T follicular helper cell (primary cell): Measurements from ENCODE around the gene CALR3.
"Not testable (repeated sequence)": the region's sequence is repeated elsewhere in the genome, so short reads cannot be mapped to it uniquely, and the experiment has no call there.

Experiments
- DNase-seq: peaks from one replicate; pipeline ENCODE4 v3.0.0-alpha.2; 2020; ENCODE audit warnings: low read depth

The CALR3 gene

GRCh38 chr19:16457954-16458331 is 38.0 kb downstream of the CALR3 start:
- DNase-seq, result no peak

- no peak for DNase-seq
These were observed 38.6 kb downstream of the CALR3 start for GRCh38 chr19:16457195-16457953.

- DNase-seq, result no peak
These were observed 39.2 kb downstream of the CALR3 start for GRCh38 chr19:16456652-16457194.

DNA sequence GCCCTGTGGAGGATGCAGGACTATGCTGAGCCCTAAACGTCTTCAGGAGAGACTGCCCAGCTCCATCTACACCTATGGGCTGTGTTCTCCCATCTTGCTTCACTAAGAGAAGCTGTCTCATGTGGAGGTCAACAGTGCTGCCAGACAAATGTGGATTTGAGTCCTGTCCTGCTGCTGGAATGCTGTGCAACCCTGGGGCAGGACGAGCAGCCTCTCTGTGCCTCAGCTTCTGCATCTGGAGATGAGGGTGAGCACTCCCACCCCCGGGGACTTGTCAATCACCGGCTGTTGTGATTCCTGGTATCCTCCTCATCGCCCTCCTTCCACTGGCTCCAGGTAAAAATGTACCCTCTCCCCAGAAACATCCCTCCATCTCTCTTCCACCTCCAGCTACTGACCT is 40.5 kb downstream of the CALR3 start:
- DNase-seq, result no peak

GRCh38 chr19:16454351-16454918 is 41.5 kb downstream of the CALR3 start:
- no peak for DNase-seq

DNA sequence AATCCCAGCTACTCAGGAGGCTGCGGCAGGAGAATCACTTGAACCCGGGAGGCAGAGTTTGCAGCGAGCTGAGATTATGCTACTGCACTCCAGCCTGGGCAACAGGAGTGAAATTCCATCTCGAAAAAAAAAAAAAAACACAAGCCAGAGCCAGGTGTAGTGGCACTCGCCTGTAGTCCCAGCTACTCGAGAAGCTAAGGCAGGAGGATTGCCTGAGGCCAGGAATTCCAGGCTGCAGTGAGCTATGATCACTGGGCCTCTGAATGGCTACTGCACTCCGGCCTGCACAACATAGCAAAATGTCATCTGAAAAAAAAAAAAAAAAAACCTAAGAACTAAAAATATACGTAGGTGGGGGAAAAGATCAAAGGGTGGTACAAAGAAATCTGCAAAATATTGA is 43.6 kb downstream of the CALR3 start:
- DNase-seq, result no peak

DNA sequence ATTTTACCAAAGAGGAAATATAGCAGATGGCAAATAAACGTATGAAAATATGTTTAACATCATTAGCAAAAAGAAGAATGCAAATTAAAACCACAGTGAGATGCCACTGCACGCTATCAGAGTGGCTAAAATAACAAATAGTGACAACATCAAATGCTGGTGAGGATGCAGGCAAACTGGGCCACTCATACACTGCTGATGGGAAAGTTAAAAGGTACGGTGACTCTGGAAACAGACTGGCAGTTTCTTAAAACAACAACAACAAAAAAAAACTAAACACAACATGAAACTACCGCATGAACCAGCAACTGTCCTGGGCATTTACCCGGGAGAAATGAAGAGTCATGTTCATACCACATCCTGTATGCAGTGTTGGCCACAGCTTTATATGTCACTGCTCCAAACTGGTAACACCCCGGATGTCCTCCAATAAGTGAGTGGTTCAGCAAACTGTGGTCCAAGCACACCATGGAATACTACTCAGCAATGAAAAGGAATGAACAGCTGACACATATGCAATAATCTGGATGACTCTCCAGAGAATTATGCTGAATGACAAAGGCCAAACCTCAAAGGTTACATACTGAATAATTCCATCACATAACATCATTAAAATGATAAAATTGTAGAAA is 46.5 kb downstream of the CALR3 start:
- DNase-seq, result no peak

DNA sequence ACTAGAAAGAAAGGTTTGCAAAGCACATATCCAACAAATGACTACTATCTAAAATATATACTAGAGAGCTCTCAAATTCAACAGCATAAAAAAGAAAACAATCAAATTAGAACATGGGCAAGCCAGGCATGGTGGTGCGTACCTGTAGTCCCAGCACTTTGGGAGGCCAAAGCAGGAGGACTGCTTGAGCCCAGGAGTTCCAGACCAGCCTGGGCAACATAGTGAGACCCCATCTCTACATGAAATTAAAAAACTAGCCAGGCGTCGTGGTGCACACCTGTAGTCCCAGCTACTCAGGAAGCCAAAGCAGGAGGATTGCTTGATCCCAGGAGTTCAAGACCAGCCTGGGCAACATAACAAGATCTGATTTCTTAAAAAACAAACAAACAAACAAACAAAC is 47.1 kb downstream of the CALR3 start:
- not testable (repeated sequence) for DNase-seq

DNA sequence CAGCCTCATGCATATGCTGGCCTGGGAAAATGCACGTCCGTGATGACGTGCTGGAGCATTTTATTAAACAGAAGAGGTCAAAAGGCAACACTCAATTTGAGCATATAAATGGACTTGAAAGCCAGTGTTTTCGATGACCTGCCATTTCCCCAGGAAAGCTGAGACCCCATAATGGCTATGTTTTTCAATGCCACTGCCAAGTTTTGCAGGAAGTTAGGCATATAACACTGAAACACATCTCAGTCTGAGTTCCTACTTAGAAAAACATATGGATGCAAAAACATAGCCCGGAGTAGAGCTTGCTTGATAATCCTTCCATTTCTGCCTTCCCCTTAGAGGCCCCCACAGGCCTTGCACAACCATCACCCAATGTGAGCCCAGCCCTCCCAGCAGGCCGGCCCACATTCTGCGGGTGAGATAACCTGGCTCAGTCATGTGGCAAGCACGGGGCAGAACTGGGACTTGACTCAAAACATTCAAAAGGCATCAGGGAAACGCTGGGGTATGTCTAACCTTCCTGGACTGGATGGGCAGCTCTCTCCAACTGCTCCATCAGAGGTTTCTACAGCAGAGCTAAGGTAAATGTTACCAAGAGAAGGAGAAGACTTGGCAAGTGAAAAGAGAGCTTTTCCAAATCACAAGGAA is 49.1 kb downstream of the CALR3 start:
- DNase-seq, result no peak

DNA sequence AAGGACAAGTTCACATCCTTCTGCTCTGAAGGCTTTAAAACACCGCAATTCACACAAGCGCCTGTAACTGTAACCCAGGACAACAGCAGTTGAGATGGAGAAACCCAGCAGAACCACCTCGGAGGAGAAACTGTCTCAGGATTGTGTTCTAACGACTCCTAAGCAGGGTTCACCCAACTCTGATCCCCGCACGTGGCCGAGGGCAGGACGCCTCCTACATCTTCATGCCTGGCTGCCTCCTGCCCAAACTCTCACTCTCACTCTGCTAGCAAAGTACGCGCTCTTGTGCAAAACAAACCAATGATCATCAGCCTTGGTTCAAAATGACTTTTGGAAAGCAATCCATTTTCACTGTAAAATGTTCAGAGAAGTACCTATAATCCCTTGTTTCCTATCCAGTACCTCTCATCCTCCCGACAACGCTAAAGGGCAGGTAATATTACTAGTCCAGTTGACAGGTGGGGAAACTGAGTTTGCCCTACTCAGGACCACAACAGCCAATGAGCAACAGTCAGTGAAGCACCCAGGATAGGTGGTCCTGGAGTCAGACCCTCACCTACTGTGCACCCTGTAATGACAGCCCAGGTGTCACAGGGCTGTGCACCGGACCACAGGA is 49.8 kb downstream of the CALR3 start:
- no peak for DNase-seq

DNA sequence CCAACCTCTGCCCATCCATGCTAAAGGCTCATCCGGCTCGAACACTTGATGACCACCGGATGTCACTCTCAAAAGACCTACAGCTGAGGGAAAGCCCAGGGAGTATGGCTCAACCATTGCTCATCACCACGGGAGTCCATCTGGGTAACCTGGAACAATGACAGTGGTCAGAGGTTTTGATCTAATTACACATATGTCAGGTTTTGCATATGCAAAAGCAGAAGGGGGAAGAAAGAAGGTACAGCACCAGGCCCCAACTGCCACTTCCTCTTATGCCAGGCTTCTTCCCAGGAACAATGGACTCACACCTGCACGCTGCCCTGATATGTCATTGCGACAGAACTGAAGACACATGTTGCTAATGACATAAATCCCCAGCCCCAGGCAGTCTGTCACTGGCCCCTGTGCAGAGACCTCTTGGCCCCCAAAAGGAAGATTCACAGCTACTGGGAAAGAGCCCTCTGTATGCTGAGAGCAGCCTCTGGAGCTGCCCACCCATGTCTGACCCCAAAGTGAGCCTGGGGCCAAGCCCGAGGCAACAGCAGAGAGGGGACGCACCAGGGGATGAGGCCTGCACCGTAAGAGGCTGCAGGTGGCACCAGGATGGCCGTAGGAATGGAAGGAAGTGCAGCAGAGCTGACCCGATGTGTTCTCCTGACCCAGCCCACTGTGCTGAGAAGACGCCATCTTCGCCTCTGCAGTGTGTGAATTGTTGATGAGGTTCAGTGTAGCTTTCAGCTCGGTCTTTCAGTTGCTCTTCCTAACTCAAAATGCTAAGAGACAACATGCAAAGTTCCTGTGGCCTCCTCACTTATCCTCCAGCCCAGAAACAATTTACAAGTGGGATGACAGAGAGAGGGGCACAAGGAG is 50.5 kb downstream of the CALR3 start:
- no peak for DNase-seq

DNA sequence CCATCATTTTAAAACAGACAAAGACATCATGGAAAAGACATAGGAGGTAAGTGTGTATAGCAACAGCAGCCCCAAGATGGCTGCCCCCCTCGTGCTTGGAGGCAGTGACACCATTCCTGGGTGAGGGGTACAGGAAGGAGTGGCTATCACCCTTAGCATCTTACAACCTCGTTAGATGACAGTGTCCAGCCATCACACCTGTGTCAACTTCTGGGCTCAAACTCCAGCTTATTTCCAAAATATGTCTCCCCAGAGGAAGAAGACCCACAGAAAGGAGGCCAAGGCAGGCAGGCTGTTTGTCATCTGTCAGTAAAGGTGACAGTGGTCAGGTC is 51.7 kb downstream of the CALR3 start:
- DNase-seq, result no peak

DNA sequence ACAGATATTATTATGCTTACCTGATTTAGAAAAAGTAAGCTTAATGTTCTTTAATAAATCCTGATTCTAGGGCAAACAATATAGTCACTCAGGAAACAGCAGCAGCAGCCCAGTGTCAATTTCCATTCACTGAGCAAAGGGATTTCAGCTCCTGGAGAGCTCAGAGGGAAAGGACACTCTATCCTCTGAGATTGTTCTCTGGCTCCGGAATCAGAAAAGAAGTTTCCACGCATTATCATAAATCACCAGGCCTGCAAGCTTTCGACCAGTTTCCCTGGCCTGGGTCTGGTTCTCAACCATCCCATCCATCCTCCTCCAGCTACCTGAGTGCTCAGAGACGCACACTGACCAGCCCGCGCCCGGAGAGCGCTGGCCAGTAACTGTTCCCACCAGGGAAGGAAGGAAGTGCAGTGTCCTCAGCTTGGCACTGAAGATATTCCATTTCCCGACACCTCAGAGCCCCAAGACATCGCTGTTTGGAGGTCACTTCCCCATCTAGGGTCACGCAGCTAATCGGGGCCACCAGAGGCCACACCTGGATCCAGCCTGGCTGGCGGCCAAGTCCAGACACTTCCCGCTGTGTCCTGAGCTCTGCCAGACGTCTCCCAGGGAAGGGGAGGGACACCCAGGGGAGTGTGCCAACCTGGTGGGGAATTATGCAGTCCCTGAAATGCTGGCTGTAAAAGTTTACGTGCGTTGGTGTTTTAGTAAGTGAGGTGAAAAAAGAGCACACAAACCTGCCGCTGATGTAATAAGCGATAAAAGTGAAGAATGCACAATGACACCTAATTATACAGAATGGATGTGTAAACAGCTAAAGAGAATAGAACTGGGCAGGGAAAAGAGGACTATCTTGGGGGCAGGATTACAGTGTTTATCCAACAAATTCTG is 53.3 kb downstream of the CALR3 start:
- no peak for DNase-seq

GRCh38 chr19:16441661-16442162 is 54.3 kb downstream of the CALR3 start:
- DNase-seq, result no peak

DNA sequence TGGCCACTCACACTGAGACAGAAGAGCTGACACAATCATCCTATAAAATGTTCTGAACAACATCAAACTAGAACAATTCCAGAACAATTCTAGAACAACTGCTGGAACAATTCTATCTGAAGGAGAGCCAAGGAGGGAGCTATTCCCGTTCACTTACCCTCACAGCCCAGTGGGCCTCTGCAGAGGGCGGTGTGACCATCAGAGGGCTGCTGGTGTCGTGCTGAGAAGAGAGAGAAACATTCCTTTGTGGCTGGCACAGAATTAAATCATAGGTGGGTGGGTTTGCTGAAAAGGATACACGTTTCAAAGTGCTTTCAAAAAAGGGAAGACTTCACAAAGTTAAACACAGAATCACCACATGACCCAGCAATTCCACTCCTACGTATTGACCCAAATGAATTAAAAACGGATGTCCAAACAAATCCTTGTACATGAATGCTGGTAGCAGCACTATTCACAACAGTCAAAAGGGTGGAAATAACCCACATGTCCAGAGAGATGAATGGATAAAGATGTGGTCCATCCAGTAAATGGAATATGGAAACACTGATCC is 59.1 kb downstream of the CALR3 start:
- no peak for DNase-seq

- DNase-seq, result no peak
These were observed 59.8 kb downstream of the CALR3 start for GRCh38 chr19:16435999-16436650.

GRCh38 chr19:16435238-16435917 is 60.6 kb downstream of the CALR3 start:
- no peak for DNase-seq

GRCh38 chr19:16433986-16434385 is 62.0 kb downstream of the CALR3 start:
- no peak for DNase-seq

- DNase-seq, result no peak
These were observed 66.2 kb downstream of the CALR3 start for GRCh38 chr19:16429759-16430091.
